GM21381 (cell line): ENCODE data around the gene SFXN3.
A peak's percentile ranks its signal among the peaks of the same experiment; 100 is the strongest.

ENCODE experiments used
- ATAC-seq: cut with Tn5 transposase; IDR thresholded peaks from one replicate; pipeline ENCODE4 v1.9.1; 2021; ENCODE audit warnings: mild to moderate bottlenecking, moderate library complexity; ENCODE audit not compliant: unreplicated experiment

Gene SFXN3, protein sequence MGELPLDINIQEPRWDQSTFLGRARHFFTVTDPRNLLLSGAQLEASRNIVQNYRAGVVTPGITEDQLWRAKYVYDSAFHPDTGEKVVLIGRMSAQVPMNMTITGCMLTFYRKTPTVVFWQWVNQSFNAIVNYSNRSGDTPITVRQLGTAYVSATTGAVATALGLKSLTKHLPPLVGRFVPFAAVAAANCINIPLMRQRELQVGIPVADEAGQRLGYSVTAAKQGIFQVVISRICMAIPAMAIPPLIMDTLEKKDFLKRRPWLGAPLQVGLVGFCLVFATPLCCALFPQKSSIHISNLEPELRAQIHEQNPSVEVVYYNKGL

DNA sequence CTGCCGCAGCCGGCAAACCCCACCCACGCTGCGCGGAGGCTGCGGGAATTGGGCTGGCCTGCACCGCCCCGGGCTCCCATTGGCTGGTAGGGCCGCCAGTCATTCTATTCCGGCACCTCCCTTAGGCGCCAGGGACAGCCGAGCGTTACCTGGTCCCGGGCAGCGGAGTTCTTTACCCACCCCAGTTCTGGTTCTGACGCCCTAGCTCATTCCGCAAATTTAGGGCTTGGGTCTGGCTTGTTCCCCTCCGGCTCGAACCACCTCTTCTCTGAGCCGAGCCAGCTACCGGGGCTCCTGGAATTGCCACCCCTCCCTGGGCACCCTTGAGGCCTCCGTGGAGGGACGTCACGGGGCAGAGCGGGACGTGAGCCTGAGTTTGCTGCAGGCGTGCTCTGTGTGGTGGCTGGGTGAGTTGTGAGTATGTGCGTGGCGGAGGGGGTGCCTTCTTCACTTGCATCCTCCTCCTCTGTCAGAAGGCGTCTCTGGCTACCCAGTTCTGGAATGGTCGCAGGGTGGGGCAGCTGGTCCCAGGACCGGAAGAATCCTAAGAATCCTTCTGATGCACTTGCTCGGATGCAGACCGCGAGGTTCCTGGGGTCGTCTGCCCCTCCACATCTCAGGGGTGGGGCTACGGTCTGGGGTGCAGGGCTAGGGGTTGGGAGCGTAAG, at the start of gene SFXN3, which contains the start of gene PDZD7:
Gene SFXN3, plus strand, starts transcription at position 107 of the 668 bp plus-strand sequence. CDS start 3,461 bp downstream, outside the sequence.
Gene PDZD7, minus strand, starts transcription at position 2 of the 668 bp plus-strand sequence. CDS start 910 bp downstream, outside the sequence.
- peak; percentile 89 for ATAC-seq

DNA sequence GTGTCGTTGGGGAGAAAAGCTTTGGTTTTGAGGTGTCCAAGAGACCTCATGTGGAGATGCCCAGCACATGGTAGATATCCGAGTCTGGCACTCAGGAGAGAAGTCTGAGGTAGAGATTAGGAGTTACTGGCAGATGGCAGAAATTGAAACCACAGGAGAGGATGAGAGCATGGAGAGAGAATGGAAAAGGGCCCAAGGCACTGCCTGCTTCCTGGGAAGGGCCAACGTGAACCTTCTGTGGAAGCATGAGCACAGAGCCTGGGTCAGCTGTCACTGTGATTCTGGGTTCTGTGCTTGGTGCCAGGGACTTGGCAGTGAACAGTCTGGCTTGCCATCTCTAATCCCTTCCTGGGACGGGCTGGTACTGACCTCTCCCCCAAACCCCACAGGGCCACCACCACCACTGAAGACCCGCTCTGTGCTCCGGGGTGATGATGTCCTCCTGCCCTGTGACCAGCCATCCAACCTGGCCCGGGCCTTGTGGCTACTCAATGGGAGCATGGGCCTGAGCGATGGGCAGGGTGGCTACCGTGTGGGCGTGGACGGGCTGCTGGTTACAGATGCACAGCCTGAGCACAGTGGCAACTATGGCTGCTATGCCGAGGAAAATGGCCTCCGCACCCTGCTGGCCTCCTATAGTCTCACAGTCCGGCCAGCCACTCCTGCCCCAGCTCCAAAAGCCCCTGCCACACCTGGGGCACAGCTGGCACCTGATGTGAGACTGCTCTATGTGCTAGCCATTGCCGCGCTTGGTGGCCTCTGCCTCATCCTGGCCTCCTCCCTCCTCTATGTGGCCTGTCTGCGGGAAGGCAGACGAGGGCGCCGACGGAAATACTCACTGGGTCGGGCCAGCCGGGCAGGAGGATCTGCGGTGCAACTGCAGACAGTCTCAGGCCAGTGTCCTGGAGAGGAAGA, 47.9 kb upstream of the SFXN3 start:
- ATAC-seq: no peak

DNA sequence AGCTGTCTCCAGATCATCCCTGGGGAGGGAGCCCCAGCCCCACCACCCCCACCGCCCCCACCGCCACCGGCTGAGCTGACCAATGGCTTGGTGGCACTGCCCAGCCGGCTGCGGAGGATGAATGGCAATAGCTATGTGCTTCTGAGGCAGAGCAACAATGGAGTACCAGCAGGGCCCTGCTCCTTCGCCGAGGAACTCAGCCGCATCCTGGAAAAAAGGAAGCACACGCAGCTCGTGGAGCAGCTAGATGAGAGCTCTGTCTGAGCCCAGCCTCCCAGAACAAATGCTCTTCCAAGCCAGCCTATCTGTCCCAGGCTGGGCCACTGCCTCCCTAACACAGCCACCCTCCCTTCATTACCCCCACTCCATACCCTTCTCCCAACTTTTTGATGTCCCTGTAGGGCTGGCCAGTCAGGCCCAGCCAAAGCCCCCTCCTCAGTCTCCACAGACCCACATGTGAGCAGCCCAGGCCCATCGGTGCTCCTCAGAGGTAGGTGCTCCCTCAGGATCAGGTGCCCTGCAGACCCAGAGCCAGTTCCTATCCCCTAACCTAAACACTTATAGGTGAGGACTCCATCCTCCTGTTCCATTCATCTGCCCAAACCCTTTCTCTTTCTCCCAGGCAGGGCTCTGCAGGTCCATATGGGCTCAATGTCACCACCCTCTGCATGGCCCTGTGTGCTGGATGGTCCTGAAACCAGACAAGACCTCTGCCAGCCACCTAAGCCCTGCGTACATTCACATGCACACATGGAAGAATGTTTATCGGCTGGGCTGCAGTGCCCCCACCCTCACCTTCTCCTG, 47.0 kb upstream of the SFXN3 start:
- no peak for ATAC-seq

DNA sequence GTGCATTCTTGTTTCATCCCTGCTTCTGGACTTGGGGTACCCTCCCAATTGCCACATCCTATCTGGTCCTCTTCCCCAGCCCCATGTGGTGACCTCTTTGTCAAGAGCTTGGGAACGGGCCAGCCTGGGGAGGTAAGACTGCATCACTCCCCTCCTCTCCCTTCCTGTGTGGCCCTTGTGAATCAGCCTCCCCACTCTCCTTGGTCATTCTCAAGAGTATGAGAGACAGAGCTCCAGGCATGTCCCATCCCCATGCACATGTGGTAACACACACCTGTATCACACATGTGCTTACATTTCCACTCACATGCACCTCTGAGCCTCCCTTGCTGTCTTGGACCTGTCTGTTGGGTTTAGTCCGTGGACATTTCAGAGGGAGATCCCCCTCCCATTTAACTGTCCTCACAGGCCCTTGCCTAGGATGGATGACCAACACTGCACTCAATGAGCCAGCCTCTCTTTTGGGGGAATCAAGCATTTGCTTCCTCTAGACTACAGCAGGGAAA, 46.3 kb upstream of the SFXN3 start:
- no peak for ATAC-seq

DNA sequence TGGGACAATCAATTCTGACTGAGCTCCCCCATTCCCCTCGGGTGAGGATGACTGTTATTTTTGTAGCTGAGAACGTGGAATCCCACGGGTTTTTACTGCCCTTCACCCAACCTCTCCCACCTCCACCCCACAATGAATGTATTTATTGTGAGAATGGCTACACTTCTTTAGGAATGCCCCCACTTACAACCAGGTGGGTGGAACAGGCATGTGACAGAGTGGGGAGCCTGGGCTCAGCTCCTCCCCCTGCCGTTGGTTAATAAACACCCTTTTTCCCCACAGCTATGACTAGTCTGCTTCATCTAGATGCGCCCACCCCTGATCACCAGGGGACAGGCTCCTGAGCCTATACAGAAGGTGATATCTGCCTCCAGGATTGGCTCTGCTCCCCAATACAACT, 45.7 kb upstream of the SFXN3 start:
- no peak for ATAC-seq

DNA sequence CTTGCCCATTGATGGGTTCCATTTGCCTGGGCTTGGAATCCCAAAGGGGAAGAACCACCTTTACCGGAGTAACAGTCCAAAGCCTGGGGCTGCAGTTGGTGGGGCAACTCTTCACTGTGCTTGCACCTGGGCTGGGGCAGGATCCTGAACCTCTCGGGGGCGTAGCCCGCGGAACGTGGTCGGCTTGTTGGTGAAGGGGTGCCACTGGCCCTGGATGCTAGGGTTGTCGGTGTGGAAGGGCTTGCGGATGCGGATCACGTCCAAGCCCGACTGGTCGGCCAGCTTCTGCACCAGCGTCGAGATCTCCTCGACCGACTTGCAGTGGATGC, 44.4 kb upstream of the SFXN3 start:
- no peak for ATAC-seq

DNA sequence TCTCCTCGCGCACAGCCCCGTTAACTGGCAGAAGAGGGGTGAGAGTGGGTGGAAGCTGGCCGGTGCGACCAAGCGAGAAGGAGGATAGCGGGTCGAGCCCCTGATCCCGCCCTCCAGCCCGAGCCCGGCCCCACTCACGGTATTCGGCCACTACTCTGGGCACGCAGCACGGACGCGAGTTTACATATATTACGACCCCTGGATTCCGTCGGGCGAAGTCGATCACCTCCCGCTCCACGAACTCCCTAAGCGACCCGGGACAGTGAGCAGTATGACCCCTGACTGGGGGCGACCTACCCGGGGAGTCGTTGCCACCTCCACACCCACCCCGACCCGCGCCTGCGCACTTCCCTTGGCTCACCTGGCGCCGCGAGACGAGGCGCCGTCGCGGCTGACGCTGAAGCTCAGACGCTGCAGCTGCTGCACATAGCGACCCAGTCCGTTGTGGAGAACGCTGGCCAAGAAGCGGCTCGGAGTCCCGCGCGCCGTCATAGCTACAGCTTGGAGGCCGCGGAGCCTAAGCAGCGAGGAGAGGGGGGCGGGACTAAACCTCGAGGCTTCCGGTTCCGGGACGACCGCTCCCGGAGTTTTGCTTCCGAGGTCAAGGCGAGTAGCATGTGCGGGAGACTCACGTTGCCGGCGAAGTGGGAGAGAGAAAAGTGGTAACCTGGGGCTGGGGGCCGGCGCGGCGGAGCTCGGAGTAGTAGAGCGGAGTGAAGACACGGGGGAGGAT, 43.9 kb upstream of the SFXN3 start, which contains the start of the genes MRPL43 and TWNK:
Gene MRPL43, minus strand, starts transcription at position 546 of the 733 bp plus-strand sequence. Its CDS starts 54 bp downstream, at position 492.
Gene TWNK, plus strand, starts transcription at position 592 of the 733 bp plus-strand sequence. CDS start 668 bp downstream, outside the sequence.
- peak; percentile 88 for ATAC-seq

DNA sequence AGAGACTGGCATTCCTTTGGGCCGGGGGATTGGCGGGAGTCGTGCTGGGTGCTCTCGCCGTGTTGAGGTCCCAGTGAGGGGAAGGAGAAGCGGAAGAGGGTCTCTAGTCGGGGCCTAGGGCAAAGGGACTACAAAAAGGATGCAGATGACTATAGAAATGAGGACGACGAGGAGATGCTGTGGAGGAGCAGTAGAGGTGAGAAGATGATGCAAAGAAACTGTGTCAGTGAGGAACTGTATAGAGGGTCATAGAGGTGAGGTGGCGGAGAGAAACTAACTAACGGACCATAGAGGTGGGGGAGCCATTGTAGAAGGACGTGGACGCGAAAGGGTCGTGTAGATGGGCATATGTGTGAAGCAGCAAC, 43.4 kb upstream of the SFXN3 start:
- peak; percentile 6 for ATAC-seq

DNA sequence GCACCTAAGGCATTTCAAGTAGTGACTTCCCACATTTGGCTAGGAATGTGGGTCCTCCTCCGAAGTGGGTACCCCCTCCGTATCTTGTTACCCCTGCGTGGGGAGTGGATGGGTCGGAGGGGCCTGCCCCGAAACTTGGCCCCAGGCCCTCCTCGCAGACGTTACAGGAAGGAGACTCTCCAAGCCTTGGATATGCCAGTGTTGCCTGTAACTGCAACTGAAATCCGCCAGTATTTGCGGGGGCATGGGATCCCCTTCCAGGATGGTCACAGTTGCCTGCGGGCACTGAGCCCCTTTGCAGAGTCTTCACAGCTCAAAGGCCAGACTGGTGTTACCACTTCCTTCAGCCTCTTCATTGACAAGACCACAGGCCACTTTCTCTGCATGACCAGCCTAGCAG, 42.9 kb upstream of the SFXN3 start:
- ATAC-seq: no peak

DNA sequence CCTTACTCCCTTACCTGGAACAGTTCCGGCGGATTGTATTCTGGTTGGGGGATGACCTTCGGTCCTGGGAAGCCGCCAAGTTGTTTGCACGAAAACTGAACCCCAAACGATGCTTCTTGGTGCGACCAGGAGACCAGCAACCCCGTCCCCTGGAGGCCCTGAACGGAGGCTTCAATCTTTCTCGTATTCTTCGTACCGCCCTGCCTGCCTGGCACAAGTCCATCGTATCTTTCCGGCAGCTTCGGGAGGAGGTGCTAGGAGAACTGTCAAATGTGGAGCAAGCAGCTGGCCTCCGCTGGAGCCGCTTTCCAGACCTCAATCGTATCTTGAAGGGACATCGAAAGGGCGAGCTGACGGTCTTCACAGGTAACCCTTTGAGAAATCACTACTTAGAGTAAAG, 41.9 kb upstream of the SFXN3 start:
- ATAC-seq: no peak

DNA sequence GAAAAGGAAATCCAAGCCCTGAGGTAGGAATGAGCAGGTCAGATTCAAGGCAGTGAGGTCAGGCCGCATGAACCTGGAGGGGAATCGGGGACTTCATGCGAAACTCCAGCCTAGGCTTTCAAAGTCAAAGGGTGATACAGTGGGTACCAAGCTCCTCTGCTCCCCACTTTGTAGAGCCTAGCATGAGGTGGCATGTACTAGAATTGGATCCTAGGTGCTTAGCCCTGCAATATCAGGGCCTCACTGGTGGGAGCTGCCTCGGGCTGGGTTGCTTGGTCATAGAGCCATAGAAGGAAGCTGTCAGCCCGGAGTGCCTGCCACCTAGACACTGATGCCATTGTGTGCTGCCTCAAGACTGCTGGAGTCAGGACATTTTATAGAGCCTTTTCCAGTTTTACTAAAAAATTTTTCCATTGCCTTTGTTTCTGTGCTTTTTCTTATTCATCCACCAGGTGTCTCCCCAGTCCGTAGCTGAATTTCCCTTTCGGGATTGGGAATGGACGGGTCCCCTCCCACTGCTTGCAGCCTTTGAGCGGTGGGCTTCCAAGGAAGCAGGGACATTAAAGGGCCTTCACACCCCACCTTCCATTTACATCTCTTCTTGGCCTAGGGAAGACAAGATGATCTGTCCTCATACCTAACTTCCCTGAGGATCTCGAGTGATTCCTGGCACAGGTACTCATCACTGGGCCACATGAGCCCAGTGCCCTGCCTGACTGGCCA, 36.9 kb upstream of the SFXN3 start:
- no peak for ATAC-seq

DNA sequence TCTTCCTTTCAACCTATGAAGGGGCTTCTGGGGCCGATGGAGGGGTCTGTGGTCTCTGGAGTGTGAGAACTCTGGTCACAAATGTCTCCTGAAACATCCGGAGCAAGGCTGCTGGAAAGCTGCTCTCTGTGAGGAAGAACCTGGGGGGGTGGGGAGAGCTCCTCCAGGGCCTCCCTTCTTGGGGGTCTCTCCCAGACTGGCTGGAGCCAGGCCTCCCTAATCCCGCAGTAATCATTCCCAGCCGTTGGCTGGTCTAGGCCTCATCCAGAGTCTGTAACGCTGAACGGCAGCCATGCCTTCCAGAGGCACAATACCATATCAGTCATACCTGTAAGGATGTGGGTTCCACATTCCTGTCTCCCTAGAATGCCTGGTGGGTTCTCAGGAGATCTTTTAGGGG, 35.9 kb upstream of the SFXN3 start:
- no peak for ATAC-seq

DNA sequence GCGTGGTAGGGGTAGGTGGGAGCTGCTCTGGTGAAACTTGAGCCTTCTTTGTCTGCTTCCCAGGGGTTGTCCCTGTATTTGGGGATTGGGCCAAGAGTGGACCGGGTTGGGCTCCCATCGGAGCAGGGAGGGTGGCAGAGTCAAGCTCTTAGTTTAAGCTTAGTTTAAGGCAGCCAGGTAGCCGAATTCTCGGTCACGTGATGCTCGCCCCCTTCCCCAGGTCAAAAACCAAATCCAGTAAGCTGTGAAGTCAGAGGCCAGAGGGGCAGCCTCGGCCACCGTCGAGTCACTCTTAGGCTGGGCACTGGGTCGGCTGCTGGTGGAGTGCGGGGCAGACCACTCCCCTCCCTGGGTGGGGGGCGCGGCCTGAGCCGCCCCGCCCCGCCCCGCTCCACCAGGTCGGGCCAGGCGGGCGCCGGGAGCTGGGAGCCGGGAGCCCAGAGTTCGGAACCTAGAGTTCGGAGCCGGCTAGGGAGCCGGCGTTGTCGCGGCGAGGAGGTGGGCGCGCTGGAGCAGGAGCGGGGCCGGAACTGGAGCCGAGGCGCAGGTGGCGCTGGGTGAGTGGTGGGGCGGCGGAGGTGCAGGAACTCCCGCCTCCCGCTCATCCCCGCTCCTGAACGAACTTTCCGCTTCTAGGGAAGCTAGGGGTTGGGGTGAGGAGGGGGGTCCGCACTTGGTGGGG, 34.2 kb upstream of the SFXN3 start:
- ATAC-seq: peak; percentile 12

DNA sequence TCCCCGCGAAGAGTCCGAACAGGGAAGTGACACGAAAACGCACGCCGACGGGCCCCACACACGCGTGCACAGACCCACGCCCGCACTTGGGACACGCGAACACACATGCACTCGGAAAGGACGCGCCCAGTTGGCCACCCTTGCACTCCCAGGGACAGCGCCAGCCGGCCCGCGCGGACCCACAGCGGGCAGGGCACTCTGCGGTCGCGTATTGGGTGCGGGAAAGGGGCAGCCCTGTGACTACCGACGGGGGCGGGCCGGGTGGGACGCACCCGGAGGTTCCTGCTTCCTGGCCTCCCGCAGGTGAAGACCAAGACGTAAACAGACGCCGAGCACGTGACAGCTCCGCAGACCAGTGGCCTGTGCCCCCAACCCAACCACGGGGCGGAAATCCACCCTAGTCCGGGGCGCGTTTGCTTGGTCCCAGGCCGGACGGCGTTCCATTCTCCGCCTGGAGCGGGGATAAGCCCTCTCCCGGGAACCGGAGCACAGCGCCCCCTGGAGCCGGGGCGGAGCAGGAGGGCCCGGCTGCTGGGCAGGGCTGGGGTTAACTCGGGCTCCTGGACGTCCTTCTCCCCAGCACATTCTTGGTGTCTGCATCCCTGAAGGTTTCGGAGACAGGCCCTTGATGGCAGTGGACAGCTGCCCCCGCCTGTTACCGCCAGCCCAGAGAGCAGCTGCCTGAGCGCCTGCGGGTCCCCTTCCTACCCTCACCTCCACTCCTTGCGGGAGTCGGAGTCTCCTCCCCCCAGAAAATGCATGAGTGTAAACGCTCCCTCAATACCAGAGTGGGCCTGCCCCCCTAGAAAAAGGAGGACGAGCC, 33.5 kb upstream of the SFXN3 start:
- ATAC-seq: peak; percentile 30

DNA sequence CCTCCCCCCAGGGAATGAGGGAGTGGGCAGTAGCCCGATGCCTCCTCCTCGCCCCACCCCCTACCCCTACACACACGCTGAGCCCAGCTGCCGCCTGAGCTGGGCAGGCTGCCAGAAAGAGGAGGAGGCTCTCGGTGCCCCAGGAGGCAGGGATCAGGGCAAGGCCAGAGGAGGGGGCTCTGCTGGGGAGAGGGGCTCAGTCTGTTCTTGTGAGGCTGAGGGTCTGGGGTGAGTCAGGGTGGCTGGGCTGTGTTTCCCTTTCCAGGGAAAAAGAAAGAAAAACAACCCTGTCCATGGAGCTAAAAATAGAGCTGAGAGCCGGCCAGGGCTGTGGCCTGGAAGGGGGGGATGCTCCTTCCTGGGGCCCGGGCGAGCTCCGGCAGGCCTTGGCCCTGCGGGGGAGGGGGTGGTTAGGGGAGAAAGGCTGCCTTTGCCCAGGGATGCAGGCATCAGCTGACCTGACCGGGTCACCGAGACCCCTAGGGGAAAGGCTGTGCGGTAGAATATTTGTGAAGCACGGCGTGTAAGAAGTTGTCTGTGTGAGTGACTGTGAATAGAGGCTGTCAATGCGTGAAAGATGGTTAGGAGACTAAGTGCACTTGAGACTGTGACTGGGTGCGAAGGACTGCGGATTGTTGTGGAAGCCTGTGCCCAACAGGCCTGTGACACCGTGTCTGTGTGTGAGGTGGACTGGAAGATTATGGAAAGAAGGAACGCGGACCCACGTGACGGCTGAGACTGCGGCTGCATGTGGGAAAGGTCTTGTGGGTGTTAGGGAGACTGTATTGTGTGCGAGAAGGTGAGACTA, 32.6 kb upstream of the SFXN3 start:
- ATAC-seq: peak; percentile 29

DNA sequence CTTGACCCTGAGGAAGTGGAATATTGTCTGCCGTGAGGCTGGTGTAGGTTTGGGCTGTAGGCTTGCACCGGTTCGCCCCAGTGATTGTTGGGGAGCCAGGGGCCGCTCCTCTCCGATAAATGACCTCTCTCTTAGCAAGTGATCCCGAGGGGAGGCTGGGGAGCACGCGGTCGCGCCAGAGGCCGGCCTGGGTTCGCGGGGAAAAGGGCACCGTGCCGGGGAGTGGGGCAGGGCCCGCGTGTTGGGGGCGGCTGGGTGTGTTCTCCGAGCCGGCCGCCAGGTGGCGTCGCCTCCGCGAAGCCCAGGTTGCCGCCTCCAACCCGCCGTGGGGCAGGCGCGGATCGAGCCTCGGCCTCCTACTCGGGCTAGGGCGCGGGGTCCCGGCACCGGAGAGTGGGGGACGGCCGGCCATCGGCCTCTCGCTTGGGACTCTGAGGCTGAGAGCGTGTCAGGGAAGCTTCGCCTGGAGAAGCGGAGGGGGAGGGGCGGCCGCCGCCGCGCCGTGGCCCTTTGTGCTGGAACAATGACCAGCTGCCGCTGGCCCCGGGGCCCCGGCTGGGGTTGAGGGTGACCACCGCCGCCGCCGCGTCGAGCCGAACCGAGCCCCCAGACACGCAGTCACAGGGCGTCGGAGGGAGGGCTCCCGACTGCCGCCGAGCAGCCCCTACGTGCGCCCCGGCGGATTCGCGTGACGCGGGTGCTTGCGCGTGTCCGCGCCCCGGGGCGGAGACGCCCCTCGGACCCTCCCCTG, 31.9 kb upstream of the SFXN3 start:
- no peak for ATAC-seq
